ENCODE measurements around the gene PGM2.
A peak's percentile ranks its signal among the peaks of the same experiment; 100 is the strongest.
"Not testable (repeated sequence)": the region's sequence is repeated elsewhere in the genome, so short reads cannot be mapped to it uniquely, and the experiment has no call there.

PGM2 gene

DNA sequence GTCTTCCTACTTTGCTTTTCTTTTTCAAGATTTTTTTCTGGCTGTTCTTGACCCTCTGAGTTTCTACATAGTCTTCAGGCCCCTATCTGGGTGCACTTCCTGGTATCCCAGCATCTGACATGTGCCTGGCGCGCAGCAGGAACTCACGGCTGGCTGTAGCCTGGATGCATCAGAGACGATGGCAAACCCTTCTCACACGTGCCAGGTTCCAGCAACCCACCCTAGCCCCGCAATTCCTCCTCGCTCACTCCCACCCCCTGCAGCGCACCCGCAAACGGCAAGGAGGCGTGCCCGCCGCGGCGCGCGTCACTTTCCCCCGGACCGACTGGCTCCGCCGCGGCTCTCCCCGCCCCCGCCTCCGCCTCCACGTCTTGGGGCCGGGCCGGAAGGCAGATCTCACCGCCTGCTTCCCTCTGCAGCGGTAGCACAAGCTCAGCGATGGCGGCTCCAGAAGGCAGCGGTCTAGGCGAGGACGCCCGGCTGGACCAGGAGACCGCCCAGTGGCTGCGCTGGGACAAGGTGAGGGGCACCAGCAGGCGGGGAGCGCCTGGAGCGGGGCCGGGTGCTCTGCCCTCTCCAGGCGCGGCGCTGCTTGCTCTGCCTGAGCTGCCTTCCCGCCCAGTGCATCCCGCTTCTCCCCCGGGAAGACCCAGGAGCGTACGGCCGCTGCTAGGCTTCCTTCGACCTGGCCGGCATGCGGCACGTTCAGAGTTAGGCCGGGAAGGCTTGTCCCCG, at the start of gene PGM2:
TSS of gene PGM2 (plus strand) at position 392 of the 735 bp plus-strand sequence. CDS start at position 439, 47 bp downstream.
- peak; percentile 71 for DNase-seq

GRCh38 chr4:37779896-37780295, 46.6 kb upstream of the PGM2 start:
- DNase-seq, result no peak

- DNase-seq, result no peak
Observed at GRCh38 chr4:37780444-37781130, 45.9 kb upstream of the PGM2 start.

DNA sequence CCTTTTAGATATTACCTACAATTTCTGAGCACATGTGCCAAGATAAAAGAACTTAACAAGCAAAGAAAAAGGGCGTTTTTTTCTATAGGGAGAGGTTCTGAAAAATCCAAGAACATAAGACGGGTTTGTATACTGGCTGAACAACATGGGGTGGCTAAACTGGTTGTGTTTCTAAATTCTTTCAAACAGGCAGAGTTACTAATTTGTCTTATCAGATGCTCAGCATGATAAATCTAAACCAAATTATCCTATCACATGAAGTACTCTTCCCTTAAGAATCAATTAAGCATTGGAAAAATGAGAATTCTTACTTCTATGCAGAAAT, 45.4 kb upstream of the PGM2 start:
- DNase-seq, result no peak

GRCh38 chr4:37786267-37786666, 40.2 kb upstream of the PGM2 start:
- DNase-seq, result not testable (repeated sequence)

DNA sequence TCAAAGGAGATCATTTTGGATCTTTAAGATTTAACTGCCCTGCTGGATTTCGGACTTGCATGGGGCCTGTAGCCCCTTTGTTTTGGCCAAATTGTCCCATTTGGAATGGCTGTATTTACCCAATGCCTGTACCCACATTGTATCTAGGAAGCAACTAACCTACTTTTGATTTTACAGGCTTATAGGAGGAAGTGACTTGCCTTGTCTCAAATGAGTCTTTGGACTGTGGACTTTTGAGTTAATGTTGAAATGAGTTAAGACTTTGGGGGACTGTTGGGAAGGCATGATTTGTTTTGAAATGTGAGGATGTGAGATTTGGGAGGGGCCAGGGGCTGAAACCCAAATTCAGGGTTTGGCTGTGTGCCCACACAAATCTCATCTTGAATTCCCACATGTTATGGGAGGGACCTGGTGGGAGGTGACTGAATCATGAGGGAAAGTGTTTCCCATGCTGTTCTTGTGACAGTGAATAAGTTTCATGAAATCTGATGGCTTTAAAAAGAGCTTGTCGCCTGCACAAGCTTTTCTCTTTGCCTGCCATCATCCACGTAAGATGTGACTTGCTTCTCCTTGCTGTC, 38.5 kb upstream of the PGM2 start:
- DNase-seq, result not testable (repeated sequence)

- no peak for DNase-seq
Observed at GRCh38 chr4:37788819-37789218, 37.7 kb upstream of the PGM2 start.

DNA sequence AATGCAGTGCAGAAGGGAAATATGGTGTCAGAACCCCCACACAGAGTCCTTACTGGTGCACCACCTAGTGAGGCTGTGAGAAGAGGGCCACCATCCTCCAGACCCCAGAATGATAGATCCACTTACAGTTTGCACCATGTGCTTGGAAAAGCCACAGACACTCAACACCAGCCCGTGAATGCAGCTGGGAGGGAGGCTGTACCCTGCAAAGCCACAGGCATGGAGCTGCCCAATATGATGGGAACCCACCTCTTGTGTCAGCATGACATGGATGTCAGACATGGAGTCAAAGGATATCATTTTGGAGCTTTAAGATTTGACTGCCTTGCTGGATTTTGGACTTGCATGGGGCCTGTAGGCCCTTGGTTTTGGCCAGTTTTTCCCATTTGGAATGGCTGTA, 34.2 kb upstream of the PGM2 start:
- no peak for DNase-seq

- no peak for DNase-seq
Observed at GRCh38 chr4:37793562-37793961, 32.9 kb upstream of the PGM2 start.

DNA sequence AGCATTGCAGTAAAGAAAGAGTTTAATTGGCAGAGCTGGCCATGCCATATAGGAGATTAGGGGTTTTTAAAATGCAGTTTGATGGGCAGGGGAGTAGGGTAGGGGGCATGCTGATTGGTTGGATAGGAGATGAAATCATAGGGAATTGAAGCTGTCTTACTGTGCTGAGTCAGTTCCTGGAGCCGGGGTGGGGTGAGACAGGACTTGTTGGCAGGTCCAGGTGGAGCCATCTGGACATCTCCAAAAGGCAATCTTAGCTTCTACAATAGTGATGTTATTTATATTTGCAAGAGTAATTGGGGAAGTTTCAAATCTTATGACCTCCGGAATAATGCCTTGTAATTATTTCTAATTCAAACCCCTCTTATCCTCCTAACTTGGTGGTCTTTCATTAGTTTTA, 32.4 kb upstream of the PGM2 start:
- DNase-seq, result peak; percentile 6

DNA sequence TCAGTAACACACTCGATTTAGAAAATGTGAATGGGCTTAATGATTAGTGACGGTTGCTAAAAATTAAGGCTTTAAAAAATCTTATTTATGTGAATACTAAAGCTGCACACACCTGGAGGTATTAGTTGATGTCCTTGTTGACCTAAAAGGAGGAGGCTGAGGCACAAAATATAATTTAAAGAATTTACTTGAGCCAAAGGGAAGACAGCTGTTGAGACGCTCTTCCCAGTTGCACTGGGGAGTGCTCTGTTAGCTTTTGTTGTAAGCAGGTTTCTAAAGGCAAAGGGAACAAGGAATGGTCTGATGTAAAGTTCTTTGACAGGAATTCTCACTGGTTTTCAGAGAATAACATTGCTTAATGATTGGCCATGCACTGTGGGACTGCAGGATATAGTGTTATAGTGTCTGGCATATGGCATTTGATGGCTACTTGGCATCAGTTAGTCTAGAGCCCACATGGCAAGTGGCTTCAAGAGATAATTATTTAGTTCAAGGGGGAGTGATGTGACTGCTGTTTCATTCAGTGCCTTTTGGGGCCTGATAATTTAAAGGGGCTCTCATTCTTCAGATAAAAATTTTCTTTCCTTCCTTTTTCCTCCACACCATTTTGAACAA, 30.8 kb upstream of the PGM2 start:
- DNase-seq, result no peak

- DNase-seq, result no peak
Observed at GRCh38 chr4:37797374-37797773, 29.1 kb upstream of the PGM2 start.

GRCh38 chr4:37797923-37798322, 28.6 kb upstream of the PGM2 start:
- no peak for DNase-seq

GRCh38 chr4:37798616-37799015, 27.9 kb upstream of the PGM2 start:
- DNase-seq, result no peak

DNA sequence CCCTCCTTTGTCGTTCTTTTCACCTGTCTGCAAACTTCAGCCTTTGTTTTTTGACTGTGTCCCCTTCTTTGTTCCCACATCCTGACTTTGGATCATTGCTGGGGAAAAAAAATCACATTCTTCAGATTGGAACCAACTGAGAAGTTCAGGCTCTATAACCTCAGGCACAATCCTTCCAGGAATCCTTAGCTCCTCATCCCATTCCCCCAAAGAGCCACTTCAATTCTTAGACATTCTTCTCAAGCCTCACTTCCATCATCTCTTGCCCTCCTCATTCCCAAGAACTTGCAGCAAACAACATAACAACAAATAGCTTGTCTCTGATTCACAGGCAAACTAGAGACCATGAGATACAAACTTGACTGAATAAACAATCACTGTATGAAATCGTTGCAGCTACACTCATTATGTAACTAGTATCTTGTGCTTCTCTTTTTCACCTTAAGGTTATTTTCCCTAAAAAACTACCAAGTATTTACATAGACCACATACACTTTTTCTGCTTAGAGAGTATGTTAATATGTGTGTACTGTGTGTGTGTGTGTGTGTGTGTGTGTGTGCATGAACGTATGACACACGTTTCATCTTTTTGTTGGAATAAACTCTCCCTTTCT, 26.4 kb upstream of the PGM2 start:
- peak; percentile 6 for DNase-seq

DNA sequence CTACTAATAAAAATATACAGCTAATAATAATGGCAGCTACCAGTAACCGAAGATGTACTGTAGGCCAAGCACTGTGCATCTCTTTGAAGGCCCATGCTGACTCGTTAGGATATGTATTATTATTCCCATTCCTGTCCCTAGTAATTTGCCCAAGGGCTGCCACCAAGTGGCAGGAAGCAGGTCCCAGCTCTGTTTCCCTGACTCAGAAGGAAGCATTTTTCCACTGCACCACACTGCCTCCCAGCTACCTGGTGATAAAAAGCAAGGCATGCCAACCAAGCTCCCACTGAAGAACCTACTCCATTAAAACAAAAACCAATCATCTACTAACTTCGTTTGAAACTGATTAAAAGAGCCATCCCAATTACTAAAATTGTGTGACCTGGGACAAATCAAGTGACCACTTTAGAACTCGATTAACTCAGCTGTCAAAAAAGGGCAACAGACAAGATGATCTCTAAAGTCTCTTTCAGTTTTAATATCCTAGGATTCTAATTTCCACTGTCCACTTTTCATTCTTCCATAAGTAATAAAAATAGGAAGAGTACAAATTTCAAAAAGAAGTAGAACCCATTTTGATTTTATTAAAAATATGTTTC, 24.3 kb upstream of the PGM2 start:
- peak; percentile 51 for DNase-seq

DNA sequence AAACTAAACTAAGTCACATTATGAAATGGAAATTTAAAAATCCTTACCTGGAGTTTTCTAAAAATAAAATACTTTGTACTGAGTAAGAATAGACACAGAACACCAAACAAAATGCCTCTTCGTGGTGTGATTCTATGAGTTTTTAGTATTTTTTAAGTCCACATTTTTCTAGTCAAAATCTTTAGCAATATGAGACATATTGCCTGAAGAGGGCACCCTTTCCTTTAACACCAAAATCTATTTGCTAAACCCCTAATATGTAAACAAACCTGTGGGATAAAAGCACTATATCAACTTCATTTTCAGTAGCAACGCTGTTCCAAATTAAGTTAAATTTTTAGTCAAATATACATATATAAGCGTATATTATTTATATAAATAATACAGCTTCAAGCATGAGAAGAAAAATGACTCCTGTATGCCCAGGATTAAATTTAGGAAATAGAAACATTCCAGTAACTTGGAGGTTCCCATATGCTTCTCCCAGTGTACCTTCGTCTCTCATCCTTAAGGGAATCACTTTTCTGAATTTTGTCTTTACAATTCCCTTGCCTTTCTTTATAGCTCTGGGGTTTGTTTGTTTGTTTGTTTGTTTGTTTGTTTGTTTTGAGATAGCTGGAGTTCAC, 23.0 kb upstream of the PGM2 start:
- DNase-seq, result peak; percentile 50

DNA sequence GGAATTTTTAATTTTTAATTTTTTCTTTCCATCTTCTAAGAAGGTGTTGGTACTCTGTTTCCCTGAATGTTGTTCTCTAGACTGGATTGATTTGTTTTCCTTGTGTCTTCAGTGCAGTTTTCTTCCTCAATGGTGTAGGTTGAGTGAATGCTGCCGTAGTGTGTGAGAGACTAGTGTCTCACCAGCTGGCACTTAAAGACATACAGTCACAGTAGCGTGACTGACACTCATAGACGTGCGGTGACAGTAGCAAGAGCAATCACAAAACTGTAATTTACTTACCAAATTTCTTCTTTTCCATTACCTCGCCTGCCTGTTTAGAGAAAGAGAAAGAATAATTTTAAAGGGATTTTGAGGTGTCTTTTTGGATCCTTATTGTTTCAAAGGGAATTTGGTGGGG, 21.4 kb upstream of the PGM2 start:
- no peak for DNase-seq

GRCh38 chr4:37812713-37813112, 13.8 kb upstream of the PGM2 start:
- peak; percentile 77 for DNase-seq

- DNase-seq, result no peak
Observed at GRCh38 chr4:37815591-37815990, 10.9 kb upstream of the PGM2 start.

GRCh38 chr4:37816006-37816405, 10.5 kb upstream of the PGM2 start:
- DNase-seq, result no peak

DNA sequence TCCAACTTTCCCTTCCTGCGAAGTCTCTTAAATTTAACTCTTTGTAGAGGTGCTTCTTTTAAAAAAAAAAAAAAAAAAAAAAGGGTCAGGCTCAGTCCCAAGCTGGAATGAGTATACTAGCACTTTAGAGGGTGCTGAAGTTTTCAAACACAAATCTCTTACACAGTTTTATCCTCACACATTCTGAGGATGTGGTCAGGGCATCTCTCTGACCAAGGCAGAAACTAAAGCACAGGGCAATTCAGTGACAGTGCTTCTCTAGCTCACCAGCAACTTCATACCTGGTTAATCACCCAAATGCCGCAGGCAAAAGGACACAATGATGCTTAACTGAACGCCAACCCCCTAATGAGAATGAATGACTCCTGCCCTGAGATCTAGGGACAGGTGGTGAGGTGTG, 9.8 kb upstream of the PGM2 start:
- no peak for DNase-seq

- DNase-seq, result no peak
Observed at GRCh38 chr4:37818752-37819151, 7.7 kb upstream of the PGM2 start.
